ENCODE results near the gene LRP10. TPM values are rescaled to one million over a fixed set of nuclear protein-coding genes. Genes with fewer than 3 reads are reported as not detected.

Gene LRP10
- polyA plus RNA-seq, 1 donor from 2014 or later, result 0.22 TPM

DNA sequence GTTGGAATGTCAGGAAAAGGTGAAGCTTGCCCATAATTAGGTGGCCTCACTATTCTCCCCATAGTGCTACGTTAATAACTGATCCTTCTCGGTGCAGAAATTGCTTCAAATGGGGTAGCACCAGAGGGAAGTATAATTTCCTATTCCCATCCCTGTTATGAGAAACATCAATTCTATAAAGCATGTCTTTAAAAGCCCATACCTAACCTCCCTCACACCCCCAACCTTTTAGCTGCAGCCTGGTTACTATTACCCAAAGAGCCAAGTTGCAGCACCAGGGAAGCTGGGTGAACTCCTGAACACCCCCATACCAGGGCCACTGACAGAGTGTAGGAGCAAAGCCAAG lies 32.2 kb downstream of the LRP10 start:
- Histone ChIP-seq H3K79me2 (replicated peaks; ENCODE audit: insufficient read depth, low read length) (no peaks in the 10 kb centered on the region), H3K4me3 (ENCODE audit: low read length) (no peak overlapping the region), H4K20me1 (ENCODE audit: insufficient read depth) (no peaks in the 10 kb centered on the region), H2AFZ (ENCODE audit: low read depth, low read length) (no peak overlapping the region), H3K9me3 (ENCODE audit: low read length) (no peaks in the 10 kb centered on the region), H3K4me2 (ENCODE audit: low read length) (no peak overlapping the region), H3K9ac (ENCODE audit: low read length) (no peak overlapping the region), H3K27me3 (ENCODE audit: insufficient read depth, low read depth, low read length) (no peaks in the 10 kb centered on the region), H3K9me2 (ENCODE audit: insufficient read depth, low read length) (no peaks in the 10 kb centered on the region), H3K36me3 (ENCODE audit: insufficient read depth, low read length) (peaks cover 16% of the 10 kb centered on the region), H3F3A (ENCODE audit: insufficient read depth, low read length, poor library complexity, severe bottlenecking) (no peaks in the 10 kb centered on the region), H3K27ac (ENCODE audit: low read length) (no peak overlapping the region)
- TF ChIP-seq, protein P1, sequence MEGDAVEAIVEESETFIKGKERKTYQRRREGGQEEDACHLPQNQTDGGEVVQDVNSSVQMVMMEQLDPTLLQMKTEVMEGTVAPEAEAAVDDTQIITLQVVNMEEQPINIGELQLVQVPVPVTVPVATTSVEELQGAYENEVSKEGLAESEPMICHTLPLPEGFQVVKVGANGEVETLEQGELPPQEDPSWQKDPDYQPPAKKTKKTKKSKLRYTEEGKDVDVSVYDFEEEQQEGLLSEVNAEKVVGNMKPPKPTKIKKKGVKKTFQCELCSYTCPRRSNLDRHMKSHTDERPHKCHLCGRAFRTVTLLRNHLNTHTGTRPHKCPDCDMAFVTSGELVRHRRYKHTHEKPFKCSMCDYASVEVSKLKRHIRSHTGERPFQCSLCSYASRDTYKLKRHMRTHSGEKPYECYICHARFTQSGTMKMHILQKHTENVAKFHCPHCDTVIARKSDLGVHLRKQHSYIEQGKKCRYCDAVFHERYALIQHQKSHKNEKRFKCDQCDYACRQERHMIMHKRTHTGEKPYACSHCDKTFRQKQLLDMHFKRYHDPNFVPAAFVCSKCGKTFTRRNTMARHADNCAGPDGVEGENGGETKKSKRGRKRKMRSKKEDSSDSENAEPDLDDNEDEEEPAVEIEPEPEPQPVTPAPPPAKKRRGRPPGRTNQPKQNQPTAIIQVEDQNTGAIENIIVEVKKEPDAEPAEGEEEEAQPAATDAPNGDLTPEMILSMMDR (IDR thresholded peaks at IDR 0.05; ENCODE audit: poor library complexity, severe bottlenecking), result no peak
- TF ChIP-seq POLR2AphosphoS5 (IDR thresholded peaks at IDR 0.05) (no peak), MXI1 (conservative IDR thresholded peaks at IDR 0.05; ENCODE audit: poor library complexity, severe bottlenecking) (no peak), EP300 (conservative IDR thresholded peaks at IDR 0.05; ENCODE audit: poor library complexity, severe bottlenecking) (no peak), RAD21 (conservative IDR thresholded peaks at IDR 0.05) (no peak), EZH2 (IDR thresholded peaks at IDR 0.05; ENCODE audit: borderline replicate concordance, insufficient read depth, low read length, poor library complexity, severe bottlenecking) (no peak)
- TF ChIP-seq, protein P2, sequence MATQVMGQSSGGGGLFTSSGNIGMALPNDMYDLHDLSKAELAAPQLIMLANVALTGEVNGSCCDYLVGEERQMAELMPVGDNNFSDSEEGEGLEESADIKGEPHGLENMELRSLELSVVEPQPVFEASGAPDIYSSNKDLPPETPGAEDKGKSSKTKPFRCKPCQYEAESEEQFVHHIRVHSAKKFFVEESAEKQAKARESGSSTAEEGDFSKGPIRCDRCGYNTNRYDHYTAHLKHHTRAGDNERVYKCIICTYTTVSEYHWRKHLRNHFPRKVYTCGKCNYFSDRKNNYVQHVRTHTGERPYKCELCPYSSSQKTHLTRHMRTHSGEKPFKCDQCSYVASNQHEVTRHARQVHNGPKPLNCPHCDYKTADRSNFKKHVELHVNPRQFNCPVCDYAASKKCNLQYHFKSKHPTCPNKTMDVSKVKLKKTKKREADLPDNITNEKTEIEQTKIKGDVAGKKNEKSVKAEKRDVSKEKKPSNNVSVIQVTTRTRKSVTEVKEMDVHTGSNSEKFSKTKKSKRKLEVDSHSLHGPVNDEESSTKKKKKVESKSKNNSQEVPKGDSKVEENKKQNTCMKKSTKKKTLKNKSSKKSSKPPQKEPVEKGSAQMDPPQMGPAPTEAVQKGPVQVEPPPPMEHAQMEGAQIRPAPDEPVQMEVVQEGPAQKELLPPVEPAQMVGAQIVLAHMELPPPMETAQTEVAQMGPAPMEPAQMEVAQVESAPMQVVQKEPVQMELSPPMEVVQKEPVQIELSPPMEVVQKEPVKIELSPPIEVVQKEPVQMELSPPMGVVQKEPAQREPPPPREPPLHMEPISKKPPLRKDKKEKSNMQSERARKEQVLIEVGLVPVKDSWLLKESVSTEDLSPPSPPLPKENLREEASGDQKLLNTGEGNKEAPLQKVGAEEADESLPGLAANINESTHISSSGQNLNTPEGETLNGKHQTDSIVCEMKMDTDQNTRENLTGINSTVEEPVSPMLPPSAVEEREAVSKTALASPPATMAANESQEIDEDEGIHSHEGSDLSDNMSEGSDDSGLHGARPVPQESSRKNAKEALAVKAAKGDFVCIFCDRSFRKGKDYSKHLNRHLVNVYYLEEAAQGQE (IDR thresholded peaks at IDR 0.05; ENCODE audit: borderline replicate concordance), result no peak

DNA sequence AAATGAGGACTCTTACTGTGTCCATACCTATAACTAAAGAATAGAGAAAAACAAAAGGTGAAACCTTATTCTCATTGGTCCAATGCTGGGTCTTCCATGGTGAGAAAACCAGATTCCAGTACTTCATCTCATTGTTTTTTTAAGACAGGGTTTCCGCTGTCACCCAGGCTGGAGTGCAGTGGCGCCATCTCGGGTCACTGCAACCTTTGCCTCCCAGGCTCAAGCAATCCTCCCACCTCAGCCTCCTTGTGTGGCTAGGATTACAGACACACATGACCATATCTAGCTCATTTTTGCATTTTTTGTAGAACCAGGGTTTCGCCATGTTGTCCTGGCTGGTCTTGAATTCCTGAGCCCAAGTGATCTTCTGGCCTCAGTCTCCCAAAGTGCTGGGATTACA lies 34.1 kb downstream of the LRP10 start:
- Histone ChIP-seq H3F3A (ENCODE audit: insufficient read depth, low read length, poor library complexity, severe bottlenecking) (no peaks in the 10 kb centered on the region), H3K4me2 (ENCODE audit: low read length) (no peak overlapping the region), H3K9ac (ENCODE audit: low read length) (no peak overlapping the region), H3K9me2 (ENCODE audit: insufficient read depth, low read length) (no peaks in the 10 kb centered on the region), H3K36me3 (ENCODE audit: insufficient read depth, low read length) (peaks cover 16% of the 10 kb centered on the region), H3K27ac (ENCODE audit: low read length) (no peak overlapping the region), H3K27me3 (ENCODE audit: insufficient read depth, low read depth, low read length) (no peaks in the 10 kb centered on the region), H4K20me1 (ENCODE audit: insufficient read depth) (no peaks in the 10 kb centered on the region), H3K9me3 (ENCODE audit: low read length) (no peaks in the 10 kb centered on the region), H3K79me2 (replicated peaks; ENCODE audit: insufficient read depth, low read length) (no peaks in the 10 kb centered on the region), H3K4me3 (ENCODE audit: low read length) (no peak overlapping the region), H2AFZ (ENCODE audit: low read depth, low read length) (no peak overlapping the region)
- TF ChIP-seq SMC3 (conservative IDR thresholded peaks at IDR 0.05; ENCODE audit: poor library complexity) (no peak), EP300 (conservative IDR thresholded peaks at IDR 0.05; ENCODE audit: poor library complexity, severe bottlenecking) (no peak), EZH2 (IDR thresholded peaks at IDR 0.05; ENCODE audit: borderline replicate concordance, insufficient read depth, low read length, poor library complexity, severe bottlenecking) (no peak)

DNA sequence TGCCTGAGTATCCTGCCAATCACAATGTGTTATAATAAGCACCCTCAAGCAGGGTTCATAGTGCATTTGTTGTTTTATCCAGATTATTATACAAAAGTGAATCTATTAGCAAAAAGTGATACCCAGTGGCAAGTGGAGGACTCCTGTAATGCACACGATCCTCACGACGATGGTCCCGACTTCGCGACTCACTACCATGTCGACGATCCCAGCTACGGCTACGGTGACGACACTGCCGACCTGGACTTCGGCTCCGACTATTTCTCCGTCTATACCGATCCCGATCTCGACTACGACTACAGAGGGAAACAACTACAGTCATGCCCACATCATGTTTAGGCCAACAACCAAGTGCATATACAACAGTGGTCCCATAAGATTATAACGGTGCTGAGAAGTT lies 34.5 kb downstream of the LRP10 start:
- Histone ChIP-seq H2AFZ (ENCODE audit: low read depth, low read length) (no peak overlapping the region), H3K9me3 (ENCODE audit: low read length) (no peaks in the 10 kb centered on the region), H3K9me2 (ENCODE audit: insufficient read depth, low read length) (no peaks in the 10 kb centered on the region), H3K27me3 (ENCODE audit: insufficient read depth, low read depth, low read length) (no peaks in the 10 kb centered on the region), H3K36me3 (ENCODE audit: insufficient read depth, low read length) (peaks cover 16% of the 10 kb centered on the region), H3K79me2 (replicated peaks; ENCODE audit: insufficient read depth, low read length) (no peaks in the 10 kb centered on the region), H3K4me2 (ENCODE audit: low read length) (no peak overlapping the region), H3K9ac (ENCODE audit: low read length) (no peak overlapping the region), H4K20me1 (ENCODE audit: insufficient read depth) (no peaks in the 10 kb centered on the region), H3K27ac (ENCODE audit: low read length) (no peak overlapping the region), H3K4me3 (ENCODE audit: low read length) (no peak overlapping the region), H3F3A (ENCODE audit: insufficient read depth, low read length, poor library complexity, severe bottlenecking) (no peaks in the 10 kb centered on the region)
- no peak for TF ChIP-seq MXI1 (conservative IDR thresholded peaks at IDR 0.05; ENCODE audit: poor library complexity, severe bottlenecking)
- TF ChIP-seq, protein P1 (IDR thresholded peaks at IDR 0.05; ENCODE audit: poor library complexity, severe bottlenecking), result no peak
- no peak for TF ChIP-seq POLR2AphosphoS5 (IDR thresholded peaks at IDR 0.05)
- TF ChIP-seq SMC3 (conservative IDR thresholded peaks at IDR 0.05; ENCODE audit: poor library complexity), result no peak
- TF ChIP-seq RAD21 (conservative IDR thresholded peaks at IDR 0.05), result no peak
- TF ChIP-seq, protein P2 (IDR thresholded peaks at IDR 0.05; ENCODE audit: borderline replicate concordance), result no peak
- TF ChIP-seq EZH2 (IDR thresholded peaks at IDR 0.05; ENCODE audit: borderline replicate concordance, insufficient read depth, low read length, poor library complexity, severe bottlenecking), result no peak
- TF ChIP-seq TAF1 (IDR thresholded peaks at IDR 0.05; ENCODE audit: low read depth), result no peak
- no peak for TF ChIP-seq EP300 (conservative IDR thresholded peaks at IDR 0.05; ENCODE audit: poor library complexity, severe bottlenecking)

All from neural cell (in vitro differentiated cells).